Measurements from ENCODE around the gene BEND3.
"Not testable (repeated sequence)": the region's sequence is repeated elsewhere in the genome, so short reads cannot be mapped to it uniquely, and the experiment has no call there.

The BEND3 gene

DNA sequence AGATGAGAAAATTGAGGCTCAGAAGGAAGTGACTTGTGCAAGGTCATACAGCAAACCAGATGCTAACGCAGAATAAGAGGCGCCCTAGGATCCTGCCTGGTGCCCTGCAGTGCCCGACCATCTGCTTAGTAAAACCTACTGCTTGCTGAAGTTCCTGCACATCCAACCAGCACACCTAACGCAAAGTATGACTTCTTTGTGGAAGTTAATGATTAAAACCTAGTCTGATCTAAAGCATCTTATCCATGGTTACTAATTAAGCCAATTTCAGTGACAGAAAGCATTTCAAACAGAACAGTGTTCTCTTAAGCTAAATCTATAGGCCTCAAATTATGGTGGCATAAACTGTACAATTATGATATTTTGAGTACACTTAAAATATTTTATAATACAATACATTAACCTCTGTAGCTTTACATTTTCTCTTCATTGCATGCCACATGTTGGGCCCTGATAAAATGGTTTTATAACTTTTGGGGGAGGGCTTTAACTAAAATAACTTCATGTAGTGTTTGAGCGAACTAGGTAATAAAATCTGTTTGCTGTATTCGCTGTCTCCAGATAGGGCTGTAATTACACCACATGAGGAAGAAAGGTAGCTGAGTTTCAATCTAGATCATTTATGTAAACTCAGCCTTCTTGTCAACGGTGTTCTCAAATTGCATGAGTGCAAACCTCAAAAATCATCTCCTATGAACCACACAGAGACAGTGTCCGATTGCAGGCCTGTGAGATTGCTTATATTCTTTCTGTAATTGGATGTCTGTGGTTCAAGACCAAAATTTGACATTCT is 37.5 kb upstream of the BEND3 start:
- DNase-seq (ENCODE audit: low read depth, low spot score): peak; percentile 56
- no peak overlapping the region for H3K4me3 ChIP-seq (ENCODE audit: low read depth, low read length)
- TF ChIP-seq, protein P1, sequence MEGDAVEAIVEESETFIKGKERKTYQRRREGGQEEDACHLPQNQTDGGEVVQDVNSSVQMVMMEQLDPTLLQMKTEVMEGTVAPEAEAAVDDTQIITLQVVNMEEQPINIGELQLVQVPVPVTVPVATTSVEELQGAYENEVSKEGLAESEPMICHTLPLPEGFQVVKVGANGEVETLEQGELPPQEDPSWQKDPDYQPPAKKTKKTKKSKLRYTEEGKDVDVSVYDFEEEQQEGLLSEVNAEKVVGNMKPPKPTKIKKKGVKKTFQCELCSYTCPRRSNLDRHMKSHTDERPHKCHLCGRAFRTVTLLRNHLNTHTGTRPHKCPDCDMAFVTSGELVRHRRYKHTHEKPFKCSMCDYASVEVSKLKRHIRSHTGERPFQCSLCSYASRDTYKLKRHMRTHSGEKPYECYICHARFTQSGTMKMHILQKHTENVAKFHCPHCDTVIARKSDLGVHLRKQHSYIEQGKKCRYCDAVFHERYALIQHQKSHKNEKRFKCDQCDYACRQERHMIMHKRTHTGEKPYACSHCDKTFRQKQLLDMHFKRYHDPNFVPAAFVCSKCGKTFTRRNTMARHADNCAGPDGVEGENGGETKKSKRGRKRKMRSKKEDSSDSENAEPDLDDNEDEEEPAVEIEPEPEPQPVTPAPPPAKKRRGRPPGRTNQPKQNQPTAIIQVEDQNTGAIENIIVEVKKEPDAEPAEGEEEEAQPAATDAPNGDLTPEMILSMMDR (IDR thresholded peaks at IDR 0.05; ENCODE audit: low read depth, low read length): no peak
- in situ Hi-C loops (cut with HindIII; ENCODE audit: low sequenced_read_pairs): no loop called here

DNA sequence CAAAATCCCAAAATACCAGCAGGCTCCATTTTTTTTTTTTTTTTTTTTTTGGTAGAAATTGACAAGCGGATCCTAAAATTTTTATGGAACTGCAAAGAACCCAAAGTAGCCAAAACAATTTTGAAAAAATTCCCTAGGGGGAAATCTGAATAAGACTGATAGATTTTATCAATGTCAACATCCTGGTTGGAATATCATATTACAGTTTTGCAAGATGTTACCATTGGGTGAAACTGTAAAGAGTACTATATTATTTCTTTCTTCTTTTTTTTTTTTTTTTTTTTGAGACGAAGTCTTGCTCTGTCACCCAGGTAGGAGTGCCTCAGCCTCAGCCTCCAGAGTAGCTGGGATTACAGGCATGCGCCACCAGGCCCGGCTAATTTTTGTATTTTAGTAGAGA is 29.4 kb upstream of the BEND3 start:
- TF ChIP-seq, protein P1 (IDR thresholded peaks at IDR 0.05; ENCODE audit: low read depth, low read length): no peak
- no peak overlapping the region for H3K4me3 ChIP-seq (ENCODE audit: low read depth, low read length)
- no peak for DNase-seq (ENCODE audit: low read depth, low spot score)
- in situ Hi-C loops (cut with HindIII; ENCODE audit: low sequenced_read_pairs): no loop called here

DNA sequence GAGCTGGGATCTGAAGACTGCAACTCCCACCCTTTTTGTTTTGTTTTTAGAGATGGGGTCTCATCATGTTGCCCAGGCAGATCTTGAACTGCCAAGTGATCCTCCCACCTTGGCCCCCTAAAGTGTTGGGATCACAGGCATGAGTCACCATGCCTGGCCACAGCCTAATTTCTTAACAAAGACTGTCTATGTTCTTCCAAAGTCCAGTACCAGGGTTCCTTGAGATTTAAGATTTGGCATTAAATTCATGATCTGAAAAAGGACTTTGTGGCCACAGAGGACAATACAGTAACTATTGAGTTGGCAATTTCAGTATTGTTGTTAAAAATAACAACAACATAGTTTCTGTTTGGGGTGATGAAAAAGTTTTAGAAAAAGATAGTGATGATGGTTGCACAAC is 28.7 kb upstream of the BEND3 start:
- in situ Hi-C loops (cut with HindIII; ENCODE audit: low sequenced_read_pairs): no loop called here
- H3K4me3 ChIP-seq (ENCODE audit: low read depth, low read length): no peak overlapping the region
- TF ChIP-seq, protein P1 (IDR thresholded peaks at IDR 0.05; ENCODE audit: low read depth, low read length): no peak
- no peak for DNase-seq (ENCODE audit: low read depth, low spot score)

DNA sequence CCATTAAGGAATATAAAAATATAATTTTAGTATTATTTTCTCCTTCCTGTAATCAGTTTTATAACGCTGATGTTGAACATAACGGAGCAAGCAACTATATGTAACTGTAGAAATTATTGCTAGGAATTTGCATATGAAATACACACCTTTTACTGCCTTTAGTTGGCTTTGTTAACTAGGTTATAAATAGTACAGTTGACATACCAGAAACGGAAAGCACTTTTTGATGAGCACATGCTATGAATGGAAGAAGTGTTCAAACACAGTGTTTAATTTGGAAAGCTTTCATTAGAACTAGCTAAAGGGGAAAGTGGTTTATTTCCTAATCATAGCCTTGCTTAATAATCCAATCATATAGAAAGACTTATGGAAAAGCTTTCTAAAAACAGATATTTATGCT is 25.3 kb upstream of the BEND3 start:
- no peak overlapping the region for H3K4me3 ChIP-seq (ENCODE audit: low read depth, low read length)
- in situ Hi-C loops (cut with HindIII; ENCODE audit: low sequenced_read_pairs): no loop called here
- TF ChIP-seq, protein P1 (IDR thresholded peaks at IDR 0.05; ENCODE audit: low read depth, low read length): no peak
- no peak for DNase-seq (ENCODE audit: low read depth, low spot score)

DNA sequence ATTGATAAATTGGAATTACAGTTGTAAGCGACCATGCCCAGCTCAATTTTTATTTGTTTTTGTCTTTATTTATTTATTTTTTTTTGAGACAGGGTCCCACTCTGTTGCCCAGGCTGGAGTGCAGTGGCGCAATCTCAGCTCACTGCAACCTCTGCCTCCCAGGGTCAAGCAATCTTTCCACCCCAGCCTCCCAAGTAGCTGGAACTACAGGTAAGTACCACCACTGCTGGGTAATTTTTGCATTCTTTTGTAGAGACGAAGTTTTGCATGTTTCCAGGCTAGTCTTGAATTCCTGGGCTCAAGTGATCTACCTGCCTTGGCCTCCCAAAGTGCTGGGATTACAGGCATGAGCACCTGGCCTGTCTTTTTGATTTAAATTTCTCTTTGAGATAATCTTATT is 21.0 kb upstream of the BEND3 start:
- H3K4me3 ChIP-seq (ENCODE audit: low read depth, low read length); DNase-seq (ENCODE audit: low read depth, low spot score); in situ Hi-C loops (cut with HindIII; ENCODE audit: low sequenced_read_pairs): not testable (repeated sequence)

DNA sequence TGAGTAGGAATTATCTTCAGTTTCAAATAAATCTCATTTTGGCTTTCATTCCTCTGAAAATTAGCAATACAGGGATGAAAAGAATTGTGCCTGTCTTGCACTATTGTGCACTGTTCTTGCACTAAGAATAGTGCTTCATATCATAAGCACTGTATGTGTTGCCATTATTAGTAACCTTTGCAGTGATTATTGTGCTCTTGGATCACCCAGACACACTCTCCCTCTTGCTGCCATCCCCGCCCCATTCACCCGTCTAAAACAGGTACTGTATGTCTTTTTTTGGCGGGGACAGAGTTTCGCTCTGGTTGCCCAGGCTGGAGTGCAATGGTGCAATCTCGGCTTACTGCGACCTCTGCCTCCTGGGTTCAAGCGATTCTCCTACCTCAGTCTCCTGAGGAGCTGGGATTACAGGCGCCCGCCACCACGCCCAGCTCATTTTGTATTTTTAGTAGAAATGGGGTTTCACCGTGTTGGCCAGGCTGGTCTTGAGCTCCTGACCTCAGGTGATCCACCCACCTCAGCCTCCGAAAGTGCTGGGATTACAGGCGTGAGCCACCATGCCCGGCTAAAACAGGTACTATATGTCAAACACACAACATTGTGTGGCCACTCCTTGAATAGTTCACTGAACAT is 19.8 kb upstream of the BEND3 start:
- DNase-seq (ENCODE audit: low read depth, low spot score); in situ Hi-C loops (cut with HindIII; ENCODE audit: low sequenced_read_pairs): not testable (repeated sequence)

DNA sequence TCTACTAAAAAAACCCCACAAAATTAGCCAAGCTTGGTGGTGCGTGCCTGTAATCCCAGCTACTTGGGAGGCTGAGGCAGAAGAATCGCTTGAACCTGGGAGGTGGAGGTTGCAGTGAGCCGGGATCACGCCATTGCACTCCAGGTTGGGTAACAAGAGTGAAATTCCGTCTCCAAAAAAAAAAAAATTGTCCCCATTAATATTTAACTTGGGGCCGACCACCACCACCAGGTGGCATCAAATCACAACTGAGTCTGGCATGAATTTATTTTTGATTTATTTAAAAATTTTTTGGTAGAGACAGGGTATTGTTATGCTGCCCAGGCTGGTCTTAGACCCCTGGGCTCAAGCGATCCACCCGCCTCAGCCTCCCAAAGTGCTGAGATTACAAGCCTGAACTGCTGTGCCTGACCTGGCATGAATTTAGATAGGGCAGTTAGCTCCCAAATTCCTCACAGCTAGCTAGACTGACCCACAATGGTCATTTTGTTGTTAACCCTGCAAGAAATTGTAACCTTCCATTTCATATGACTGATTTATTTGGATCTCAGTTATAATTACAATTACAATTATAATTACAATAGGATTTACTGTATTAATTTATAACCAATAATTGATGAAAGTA is 17.1 kb upstream of the BEND3 start:
- DNase-seq (ENCODE audit: low read depth, low spot score): peak; percentile 34
- in situ Hi-C loops (cut with HindIII; ENCODE audit: low sequenced_read_pairs): no loop called here
- H3K4me3 ChIP-seq (ENCODE audit: low read depth, low read length): no peak overlapping the region
- TF ChIP-seq, protein P1 (IDR thresholded peaks at IDR 0.05; ENCODE audit: low read depth, low read length): peak; percentile 57

More for the DNA sequence above, 19.8 kb upstream of the BEND3 start:
- not testable (repeated sequence) for H3K4me3 ChIP-seq (ENCODE audit: low read depth, low read length)
